Neural cell (in vitro differentiated cells): ENCODE measurements around the gene KCNIP3.

Experiments
- CTCF ChIP-seq: fragments of 450-650 bp; IDR thresholded peaks from 2 replicates; pipeline ENCODE4 v1.5.1; 2014; ENCODE audit warnings: antibody characterized with exemption, mild to moderate bottlenecking, moderate library complexity; ENCODE audit not compliant: poor library complexity, severe bottlenecking
- EP300 ChIP-seq: fragments of 450-650 bp; conservative IDR thresholded peaks from 2 replicates; pipeline ENCODE4 v1.6.1; 2014; ENCODE audit warnings: antibody characterized with exemption, mild to moderate bottlenecking, moderate library complexity; ENCODE audit not compliant: poor library complexity, severe bottlenecking

GRCh38 chr2:95350368-95350767, 53.2 kb downstream of the KCNIP3 start:
- TF ChIP-seq CTCF (no peak), EP300 (no peak)
